Measurements from ENCODE around the gene GALNTL6.
"Not testable (repeated sequence)": the region's sequence is repeated elsewhere in the genome, so short reads cannot be mapped to it uniquely, and the experiment has no call there.

Gene GALNTL6

DNA sequence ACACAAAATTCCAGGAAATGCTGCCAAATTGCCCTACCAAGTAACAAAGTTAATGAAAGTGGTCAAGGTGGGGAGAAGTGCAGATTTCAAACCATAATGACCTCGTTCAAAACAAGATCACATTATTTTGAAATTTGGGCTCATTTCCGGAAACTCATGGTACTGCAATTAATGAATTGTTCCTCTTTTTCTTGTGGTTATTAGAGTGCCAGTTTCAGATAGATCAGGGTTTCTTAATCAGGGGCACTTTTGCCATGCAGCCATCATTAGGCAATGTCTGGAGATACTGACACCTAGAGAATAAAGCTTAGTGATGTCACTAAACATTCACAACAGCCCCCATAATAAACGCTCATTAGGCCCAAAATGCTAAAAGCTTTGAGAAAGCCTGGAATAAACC lies 973.9 kb downstream of the GALNTL6 start:
- DNase-seq (ENCODE audit: low read depth in 1 of 2, low spot score in 1 of 2), result no peak

DNA sequence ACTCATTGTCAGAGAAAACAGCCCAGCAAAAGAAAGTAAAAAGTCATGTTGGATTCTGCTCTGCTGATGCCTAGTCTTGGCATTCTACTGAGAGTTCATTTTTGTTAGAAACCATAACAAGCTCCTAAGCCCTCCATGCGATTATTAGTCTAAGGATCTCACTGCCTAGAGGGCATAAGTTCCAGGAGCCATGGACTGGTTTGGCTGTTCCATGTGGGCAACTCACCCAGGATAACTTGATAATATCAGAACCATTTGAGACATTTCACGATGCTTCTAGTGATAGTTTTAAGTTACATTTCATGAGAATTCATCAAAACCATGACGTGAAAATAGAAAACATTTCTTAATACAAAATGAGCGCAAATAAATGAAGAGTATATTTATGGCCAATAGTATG lies 978.6 kb downstream of the GALNTL6 start:
- DNase-seq (ENCODE audit: low read depth in 1 of 2, low spot score in 1 of 2), result no peak

DNA sequence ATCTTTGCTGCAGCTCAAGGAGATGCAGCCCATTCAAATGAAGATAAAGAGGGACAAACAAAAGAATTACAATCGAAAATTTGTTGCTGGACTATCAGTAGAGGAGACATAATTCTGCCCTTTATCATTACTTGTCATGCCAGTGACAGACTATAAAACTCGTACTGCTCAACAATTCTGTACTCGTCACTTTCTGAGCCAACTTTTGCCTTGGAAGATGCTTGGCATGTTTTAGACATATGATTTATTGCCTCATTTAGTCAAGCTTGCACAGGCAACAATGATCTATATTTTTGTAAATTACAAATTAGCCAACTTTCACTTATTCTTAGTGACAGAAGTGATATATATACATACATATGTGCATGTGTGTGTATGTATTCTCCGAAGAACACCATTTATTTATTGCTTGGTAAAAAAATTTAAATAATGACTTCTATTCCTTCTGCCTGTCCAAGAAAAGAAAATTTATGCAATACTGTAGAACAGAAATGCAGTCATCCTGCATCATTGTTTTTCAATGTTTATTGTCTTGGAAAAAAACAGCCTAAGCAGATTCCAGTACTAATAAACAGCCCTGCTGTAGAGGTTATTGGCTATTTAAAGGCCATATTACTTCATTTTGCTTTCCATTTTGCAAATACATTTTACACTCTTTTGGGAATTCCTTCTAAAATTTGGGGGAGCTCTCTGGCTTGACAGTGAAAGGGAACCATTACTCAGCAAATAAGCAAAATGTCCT lies 980.5 kb downstream of the GALNTL6 start:
- DNase-seq (ENCODE audit: low read depth in 1 of 2, low spot score in 1 of 2), result no peak

DNA sequence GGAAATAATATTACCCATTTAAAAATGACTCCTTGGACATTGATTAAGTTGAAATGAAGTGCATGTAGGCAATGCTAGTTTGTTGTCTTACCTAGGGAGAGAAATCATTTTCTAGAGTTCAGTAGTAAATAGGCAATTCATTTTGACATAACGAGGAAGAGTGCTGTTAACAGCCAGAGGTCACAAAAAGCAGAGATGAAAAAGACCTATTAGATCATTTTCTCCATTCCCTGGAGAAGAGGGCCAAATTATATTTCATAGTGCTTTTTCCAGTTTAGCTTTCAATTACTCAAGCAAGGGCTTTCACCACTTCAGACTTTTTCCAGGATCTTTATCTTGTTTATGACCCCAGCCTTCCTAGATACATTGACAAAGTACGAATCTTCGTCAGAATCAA lies 981.1 kb downstream of the GALNTL6 start:
- DNase-seq (ENCODE audit: low read depth in 1 of 2, low spot score in 1 of 2), result no peak

DNA sequence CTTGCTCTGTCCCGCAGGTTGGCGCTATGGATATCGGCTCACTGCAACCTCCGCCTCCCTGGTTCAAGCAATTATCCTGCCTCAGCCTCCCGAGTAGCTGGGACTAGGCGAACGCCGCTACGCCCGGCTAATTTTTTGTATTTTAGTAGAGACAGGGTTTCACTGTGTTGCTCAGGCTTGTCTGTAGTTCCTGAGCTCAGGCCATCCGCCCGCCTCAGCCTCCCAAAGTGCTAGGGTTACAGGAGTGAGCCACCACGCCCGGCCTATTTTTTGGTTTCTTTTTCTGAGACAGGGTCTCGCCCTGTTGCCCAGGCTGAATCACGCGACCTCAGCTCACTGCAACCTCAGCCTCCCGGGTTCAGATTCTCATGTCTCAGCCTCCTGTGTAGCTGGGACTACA lies 984.1 kb downstream of the GALNTL6 start:
- not testable (repeated sequence) for DNase-seq (ENCODE audit: low read depth in 1 of 2, low spot score in 1 of 2)

DNA sequence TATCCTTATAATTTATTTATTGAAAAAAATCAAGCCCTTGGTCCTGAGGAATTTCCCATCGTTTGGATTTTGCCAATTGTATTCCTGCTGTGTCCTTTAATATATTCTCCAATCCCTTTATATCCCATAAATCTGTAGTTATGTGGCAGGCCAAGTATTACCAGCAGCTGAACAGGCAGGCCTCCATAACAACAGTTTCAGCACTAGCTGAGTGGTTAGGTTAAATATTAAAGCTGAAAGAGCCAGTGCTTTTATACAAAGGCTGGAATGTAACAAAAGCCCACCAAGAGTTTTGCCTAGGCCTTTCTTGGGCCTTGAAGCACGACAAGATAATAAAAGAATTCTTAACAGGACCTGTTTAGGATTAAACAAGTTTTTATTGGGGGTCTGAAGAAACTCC lies 988.8 kb downstream of the GALNTL6 start:
- DNase-seq (ENCODE audit: low read depth in 1 of 2, low spot score in 1 of 2), result no peak

DNA sequence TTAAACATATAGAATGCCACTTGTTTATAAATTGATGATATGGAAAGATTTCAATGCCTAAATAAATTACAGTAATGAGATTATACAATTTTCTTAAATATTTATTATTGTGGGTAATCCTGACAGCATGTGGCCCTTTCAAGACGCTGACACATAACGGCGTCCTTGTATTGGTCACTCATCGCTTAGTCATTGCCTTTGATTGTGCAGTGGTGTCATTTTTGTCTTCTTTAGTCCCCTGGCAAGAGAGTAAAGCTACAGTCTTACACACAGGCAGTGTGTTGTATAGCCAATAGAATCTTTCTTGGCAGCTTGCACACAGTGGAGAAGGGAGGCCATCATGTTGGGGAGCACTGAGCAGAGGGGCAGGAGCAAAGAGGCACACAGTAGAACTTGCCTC lies 993.6 kb downstream of the GALNTL6 start:
- DNase-seq (ENCODE audit: low read depth in 1 of 2, low spot score in 1 of 2), result no peak

DNA sequence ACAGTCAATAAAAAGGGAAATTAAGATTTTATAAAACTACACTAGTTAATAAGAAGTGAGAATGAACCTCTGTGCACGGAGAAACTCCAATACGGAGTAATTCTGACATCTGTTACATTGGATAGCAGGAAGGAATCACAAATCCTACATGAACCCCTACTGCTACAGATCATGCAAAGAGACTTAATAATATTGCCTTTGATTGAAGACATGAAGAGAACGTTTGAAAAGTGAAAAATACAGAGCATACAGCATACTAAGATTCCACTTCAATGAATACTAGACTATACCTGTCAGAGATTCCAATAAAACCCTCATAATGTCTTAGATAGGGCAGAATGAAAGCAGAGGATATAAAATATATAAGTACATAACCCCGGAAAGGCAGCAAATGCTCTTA lies 995.0 kb downstream of the GALNTL6 start:
- no peak for DNase-seq (ENCODE audit: low read depth in 1 of 2, low spot score in 1 of 2)

DNA sequence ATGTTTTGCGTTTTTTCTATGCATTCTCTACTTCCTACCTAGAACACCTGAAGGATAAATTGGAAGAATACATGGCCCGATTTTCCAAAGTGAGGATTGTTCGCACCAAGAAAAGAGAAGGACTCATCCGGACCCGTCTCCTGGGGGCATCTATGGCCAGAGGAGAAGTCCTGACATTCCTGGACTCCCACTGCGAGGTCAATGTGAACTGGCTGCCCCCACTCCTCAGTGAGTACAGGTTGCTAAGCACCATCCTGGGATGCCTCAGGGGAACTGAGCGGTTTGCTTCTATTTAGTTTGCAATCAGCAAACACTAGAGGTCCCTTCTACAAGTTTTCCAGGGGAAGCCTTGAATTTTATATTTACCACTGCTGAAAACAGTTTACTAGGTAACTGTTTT lies 996.1 kb downstream of the GALNTL6 start:
- DNase-seq (ENCODE audit: low read depth in 1 of 2, low spot score in 1 of 2), result no peak

DNA sequence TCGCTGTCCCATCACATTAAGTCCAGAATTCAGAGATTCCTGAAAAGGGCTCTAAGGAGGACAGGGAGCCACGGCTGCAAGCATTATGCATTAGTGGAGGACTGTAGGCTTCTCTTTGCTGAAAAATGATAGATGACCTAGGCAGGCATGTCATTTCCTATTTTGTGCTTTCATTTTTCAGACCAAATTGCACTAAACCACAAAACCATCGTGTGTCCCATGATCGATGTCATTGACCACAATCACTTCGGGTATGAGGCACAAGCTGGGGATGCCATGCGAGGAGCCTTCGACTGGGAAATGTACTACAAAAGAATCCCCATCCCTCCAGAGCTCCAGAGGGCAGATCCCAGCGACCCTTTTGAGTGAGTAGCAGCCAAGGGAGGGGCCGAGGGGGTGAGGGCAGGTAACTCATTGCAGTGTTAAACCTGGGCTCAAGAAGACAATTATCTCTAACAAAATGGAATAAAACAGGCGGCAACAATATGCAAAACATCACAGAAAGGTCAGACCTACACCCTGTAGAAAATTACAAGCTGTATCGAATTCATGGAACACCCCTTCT lies 1000.2 kb downstream of the GALNTL6 start:
- DNase-seq (ENCODE audit: low read depth in 1 of 2, low spot score in 1 of 2), result no peak

DNA sequence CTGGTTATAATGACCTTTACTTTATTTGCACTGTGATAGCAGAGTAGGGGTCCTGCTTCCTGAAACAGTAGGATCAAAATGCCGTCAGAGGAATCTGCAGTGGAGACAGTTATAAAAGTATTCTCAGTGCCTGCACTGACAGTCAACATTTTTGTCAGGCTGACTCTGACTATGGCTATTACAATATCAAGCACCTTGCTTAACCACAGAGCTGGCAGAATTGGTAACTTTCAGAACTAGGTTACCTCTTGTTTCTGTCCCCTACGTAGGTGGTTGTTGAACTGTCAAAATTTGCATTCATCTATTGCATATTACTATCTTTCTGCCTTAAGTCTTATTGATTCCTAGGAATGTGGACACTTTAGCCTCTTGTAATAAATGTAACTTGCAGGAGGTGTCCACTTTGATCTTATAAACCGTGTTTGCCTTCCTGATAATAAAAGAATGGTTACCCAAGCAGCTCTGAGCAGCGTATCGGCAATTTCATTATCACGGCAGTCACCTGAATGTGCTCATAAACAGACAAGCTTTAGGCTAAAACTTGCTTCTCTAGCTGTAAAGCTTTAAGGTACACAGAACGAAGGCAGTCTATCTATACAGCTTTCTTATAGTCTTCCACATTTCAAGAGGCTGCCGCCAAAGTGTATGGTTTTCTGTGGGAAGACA lies 1002.4 kb downstream of the GALNTL6 start:
- DNase-seq (ENCODE audit: low read depth in 1 of 2, low spot score in 1 of 2), result no peak

DNA sequence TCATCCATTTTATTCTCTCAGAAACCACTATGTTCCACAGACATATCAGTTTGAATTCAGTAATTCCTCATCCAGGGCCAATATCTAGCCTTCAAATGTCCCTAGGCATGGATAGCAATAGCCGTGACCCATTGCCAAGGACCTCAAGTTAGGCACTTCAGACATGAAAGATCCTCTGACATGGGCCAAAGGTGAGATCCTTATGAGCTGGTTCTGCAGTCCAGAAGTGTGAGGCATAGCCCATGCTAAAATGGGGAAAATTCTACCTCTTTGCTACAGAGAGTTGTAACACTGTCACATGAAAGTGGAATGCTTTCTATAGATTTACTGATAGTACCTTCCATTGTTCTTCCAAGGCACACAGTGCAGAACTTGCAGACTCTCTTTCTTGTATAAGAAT lies 1005.7 kb downstream of the GALNTL6 start:
- no peak for DNase-seq (ENCODE audit: low read depth in 1 of 2, low spot score in 1 of 2)

DNA sequence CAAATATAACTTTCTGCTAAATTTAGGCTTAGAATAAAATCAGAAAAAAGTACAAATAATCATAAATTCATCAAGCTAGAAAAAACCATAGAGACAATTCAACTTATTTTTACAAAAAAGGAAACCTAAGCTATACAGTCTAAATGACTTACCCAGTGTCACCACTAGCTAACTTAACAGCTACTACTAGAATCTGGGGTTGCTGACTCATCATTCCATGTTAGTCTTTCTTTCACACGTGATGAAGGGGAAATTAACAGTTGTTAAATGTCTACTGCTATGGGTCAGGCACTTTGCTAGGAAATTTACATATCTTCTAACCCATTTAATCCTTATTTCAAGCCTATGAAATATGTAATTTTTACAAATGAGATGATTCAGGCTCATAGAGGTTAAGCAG lies 1006.1 kb downstream of the GALNTL6 start:
- no peak for DNase-seq (ENCODE audit: low read depth in 1 of 2, low spot score in 1 of 2)

DNA sequence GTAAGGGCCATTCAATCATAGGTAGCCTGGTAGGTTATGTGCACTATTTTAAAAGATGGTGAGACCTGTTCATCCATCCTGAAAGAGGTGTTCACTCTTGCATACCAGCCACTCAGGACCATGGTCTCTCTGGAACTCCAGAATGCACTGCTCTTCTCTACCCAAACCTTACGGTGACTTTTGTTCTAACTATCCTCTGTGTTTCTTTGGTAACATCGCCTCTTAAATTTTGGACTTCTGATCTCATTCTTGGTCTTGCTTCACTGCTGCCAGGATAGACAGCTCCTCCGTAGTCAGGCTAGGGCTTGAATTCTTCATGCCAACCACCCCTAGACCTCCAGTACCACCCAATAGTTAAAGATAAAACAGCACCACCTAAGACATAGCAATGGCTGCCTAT lies 1009.1 kb downstream of the GALNTL6 start:
- DNase-seq (ENCODE audit: low read depth in 1 of 2, low spot score in 1 of 2), result no peak

DNA sequence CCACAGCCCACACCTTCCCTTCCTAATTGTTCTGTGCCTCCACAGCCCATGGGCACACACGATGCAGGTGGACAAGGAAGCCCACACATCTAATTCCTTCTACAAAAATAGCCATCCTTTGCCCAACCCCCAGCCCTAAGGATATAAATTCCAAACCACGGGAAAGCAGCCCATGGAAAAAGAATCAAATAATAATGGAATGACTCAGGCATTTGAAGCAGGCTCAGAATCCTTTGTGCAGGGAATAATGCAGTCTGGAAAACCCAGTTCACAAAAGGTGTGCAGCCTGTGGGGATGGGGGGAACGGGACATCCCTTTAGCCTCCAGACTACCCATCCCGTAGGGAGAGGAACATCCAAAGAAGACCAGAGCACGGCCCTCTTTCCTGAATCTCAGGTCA lies 1013.1 kb downstream of the GALNTL6 start:
- no peak for DNase-seq (ENCODE audit: low read depth in 1 of 2, low spot score in 1 of 2)

DNA sequence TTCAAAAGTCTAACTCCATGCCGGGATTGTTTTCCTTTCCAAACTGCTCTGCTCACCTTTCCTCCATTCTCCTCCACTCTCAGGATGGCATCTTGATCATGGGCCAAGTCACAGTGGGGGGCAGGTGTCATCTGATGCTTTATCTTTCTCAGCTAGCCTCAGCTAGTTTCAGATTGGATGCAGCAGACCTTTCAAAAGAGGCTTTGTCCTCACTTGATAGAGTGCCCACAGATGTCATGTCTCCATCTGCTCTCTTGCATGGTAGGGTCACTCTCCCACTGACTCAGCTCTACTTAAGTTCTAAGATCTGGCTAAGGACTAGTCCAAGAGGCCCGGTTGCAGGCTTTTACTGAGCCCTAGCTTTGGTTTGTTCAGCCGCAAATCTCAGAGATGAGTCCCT lies 1013.7 kb downstream of the GALNTL6 start:
- DNase-seq (ENCODE audit: low read depth in 1 of 2, low spot score in 1 of 2), result no peak

DNA sequence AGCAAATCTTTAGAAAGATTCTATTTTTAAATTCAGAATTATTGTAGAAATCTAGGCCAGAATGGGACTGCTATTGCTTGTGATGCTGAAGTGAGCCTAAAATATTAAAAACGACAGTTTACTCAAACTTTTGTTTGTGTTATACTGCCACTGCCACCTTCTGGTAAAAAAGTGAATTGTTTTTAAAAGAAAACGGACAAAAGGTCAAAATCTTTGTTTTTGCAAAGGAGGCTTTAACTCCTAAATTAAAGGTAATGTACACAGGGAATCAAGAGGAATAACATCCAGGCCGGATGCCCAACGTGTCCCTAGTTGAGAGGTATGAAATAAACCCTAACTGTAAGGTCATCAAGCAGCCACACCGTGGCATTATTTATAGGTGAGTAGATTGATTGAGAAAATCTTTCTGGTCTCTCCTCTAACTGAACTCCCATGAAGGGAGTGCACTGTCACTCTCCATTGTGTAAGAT lies 1017.1 kb downstream of the GALNTL6 start:
- no peak for DNase-seq (ENCODE audit: low read depth in 1 of 2, low spot score in 1 of 2)

DNA sequence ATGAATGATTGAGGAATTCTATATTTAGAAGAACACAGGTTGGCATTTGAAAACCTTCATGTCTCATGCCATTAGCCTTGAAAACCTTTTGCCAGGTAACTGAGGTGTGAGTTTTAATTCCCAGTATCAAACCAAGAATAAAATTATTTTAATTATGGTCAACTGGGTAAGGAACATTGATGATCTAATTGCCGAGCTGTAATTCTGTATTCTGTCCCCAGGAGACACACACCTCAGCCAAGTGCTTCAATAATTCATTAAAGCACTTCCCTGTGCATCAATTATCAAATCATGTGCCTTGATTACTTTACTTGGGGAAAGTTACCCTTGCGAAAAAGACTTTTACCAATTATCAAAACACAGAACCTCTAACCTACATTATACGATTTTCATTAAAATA lies 1023.5 kb downstream of the GALNTL6 start:
- DNase-seq (ENCODE audit: low read depth in 1 of 2, low spot score in 1 of 2), result no peak

DNA sequence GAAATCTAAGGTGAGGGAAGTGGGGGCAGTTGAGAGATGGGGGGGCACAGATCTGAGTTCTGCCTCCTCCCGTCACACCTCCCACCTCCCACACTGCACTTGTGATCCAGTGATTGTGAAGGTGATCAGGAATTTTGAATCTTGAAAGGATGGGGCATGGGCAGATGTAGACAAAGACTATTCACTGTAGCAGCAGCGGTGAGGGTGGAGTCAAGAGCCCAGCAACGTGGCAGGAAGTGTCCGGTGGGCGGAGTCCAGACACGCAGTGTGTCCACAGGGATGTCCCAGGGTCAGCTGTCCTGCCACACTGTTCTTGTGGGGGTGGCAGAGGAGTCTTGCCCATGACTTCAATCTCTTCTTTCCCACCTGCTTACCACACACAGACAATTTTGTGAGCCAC lies 1024.9 kb downstream of the GALNTL6 start:
- no peak for DNase-seq (ENCODE audit: low read depth in 1 of 2, low spot score in 1 of 2)

DNA sequence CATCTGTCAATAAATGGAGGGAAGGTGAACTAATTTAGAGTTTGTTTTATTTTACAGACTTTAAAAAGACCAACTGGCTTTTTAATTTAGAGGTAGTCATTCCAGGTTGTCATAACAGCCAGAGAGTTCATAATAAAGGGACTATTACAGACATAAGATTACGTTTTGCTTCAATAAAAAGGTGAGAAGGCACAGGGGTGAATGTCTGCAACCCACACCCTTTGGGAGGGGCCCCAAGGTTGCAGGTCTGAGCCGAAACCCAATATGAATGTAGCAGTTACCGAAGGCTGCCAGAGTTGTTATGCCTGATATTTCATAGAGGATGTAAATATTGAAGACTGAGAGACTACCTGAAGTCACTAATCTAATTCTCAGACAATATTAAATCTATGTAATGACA lies 1025.7 kb downstream of the GALNTL6 start:
- no peak for DNase-seq (ENCODE audit: low read depth in 1 of 2, low spot score in 1 of 2)

DNA sequence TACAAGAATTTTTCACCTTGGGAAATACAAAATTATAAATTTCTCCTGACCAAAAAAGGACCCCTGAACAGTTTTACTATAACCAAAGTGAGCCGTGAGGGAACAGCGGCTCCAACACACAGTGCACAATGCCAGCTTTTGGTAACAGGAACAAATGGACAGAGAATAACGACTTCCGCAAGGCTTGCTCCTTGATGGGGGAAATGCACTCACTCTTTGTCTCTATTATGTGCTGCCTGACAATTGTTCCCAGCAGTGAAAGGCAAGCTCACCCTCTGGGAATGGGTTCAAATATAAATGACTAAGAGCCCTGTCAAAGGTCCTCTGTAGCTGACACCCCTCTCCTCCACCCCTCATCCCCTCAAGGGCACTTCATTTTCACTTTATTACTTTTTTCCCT lies 1029.6 kb downstream of the GALNTL6 start:
- DNase-seq (ENCODE audit: low read depth in 1 of 2, low spot score in 1 of 2), result no peak

DNA sequence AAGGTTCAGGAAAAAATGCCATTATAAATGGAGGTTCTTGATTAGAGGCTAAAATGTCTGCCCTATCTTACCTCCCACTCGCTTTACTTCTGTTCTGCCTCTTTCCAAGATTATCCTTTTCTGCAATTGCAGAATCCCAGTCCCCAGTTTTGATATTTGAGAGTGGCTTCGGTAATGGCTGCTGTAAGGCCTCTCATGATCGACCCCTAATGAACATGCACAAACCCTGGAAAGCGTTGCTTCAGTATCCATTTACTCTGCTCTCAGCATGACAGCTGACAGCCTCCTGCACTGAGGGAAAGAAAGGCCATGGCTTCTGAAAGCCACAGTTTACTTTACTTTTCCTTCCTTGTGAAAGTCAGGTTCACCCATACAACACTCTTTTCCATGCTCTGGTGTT lies 1030.0 kb downstream of the GALNTL6 start:
- DNase-seq (ENCODE audit: low read depth in 1 of 2, low spot score in 1 of 2), result no peak

DNA sequence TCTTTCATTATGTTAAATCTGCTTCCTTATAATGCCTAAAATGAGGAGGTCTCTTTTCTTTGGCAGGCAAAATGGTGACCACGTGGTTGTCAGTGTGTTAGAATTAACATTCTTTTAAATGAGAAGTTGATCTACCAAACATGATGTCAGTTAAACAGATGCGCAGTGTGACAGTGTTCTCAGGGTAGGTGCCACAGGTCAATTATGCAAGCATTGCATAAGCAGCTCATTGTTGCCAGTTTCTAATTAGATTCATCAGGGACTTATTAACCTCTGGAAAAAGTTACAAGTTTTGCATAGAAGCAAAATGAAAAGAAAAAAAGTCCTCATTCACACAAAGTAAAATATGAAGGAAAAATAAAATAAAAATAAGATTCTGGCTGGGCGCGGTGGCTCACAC lies 1031.4 kb downstream of the GALNTL6 start:
- no peak for DNase-seq (ENCODE audit: low read depth in 1 of 2, low spot score in 1 of 2)
